Activated naive CD8-positive, alpha-beta T cell treated with anti-CD3 and anti-CD28 coated beads, Interleukin-2, amount 50 U/mL, for 16 hours (primary cell): Measurements from ENCODE around the gene NCBP2L.
"Not testable (repeated sequence)": the region's sequence is repeated elsewhere in the genome, so short reads cannot be mapped to it uniquely, and the experiment has no call there.

Experiments used
- DNase-seq: peaks from one replicate; pipeline ENCODE4 v3.0.0-alpha.2; 2020; ENCODE audit warnings: low read depth, low spot score

Gene NCBP2L

DNA sequence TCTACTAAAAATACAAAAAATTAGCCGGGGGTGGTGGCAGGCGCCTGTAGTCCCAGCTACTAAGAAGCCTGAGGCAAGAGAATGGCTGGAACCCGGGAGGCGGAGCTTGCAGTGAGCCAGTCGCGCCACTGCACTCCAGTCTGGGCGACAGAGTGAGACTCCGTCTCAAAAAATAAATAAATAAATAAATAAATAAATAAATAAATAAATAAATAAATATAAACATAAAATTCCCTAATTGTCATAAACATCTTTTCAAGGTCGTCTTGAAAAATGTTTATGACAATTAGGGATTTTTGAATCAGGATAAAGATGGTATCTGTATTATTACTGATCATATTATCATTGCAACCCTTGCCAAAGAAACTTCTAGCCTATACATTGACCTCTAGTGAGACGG is 32.5 kb downstream of the NCBP2L start:
- DNase-seq = not testable (repeated sequence)

DNA sequence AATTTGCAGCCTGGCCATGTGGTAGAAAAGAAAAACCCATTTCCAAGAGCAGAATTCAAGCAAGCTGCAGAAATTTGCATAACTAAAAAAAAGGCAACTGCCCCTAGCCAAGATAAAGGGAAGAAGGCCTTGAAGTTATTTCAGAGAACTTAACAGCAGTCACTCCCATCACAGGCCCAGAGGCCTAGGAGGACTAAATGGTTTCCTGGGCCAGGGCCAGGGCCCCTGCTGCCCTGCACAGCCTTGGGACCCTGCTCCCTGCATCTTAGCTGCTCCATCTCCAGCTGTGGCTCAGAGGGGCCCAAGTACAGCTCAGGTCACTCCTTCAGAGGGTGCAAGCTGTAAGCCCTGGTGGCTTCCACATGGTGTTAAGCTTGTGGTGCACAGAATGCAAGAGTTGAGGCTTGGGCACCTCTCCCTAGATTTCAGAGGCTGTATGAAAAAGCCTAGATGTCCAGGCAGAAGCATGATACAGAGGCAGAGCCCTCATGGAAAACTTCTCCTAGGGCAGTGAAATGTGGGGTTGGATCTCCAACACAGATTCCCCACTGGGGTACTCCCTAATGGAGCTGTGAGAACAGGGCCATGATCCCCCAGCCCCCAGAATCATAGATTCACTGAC is 41.5 kb downstream of the NCBP2L start:
- DNase-seq = no peak

DNA sequence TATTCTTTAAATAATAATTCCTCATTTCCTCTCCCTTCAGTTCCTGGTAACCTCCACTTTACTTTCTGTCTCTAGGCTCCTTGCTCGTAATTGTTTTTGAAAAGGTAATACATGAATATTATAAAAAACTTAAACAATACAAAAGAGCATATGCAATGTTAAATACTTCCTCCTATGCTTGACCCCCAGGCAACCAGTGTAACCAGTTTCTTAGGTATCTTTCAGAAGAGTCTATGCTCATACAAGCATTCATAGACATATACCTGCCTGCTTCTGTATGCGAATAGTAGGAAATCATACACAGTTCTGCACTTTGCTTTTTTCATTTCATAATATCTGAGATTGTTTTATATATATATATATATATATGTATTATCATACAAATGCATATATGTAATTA is 45.5 kb downstream of the NCBP2L start:
- no peak for DNase-seq

DNA sequence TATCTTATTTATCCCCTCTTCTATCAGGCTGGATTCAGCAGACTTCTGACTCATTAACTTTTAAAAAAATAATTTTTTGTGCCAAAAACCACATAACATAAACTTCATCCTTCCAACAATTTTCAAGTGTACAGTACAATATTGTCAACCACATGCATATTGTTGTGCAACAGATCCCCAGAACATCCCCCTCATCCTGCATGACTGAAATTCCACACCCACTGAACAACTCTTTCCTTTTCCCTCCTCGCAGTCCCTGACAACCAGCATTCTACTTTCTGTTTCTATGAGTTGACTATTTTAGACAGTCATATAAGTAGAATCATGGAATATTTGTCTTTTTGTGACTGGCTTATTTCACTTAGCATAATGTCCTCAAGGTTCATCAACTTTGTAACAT is 45.9 kb downstream of the NCBP2L start:
- DNase-seq = no peak

DNA sequence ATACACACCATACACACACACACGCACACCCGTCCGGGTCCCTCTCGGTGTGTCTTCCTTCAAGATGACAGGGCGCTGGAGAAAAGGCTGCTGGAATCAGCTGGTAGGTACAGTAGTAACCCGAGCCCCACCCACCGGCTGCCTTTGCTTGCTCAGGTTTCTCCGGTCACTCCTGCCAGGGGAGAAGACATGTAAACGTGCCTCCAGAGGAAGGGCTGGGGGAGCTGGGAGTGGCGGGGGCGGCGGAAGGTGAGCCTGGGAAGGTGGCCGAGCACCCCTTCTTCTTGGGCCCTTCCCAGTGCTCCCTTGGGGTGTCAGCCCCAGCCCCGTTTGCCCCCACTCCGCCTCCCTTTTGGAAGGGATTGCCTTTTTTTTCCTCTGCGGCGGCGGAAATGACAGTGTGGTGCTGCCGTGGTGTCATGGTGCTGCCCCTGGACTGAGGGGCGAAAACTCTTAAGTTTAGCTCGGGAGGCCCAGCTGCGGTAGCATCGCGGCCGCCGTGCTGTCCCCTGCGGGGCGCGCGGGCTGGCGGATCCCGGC is 48.2 kb downstream of the NCBP2L start, which contains the start of gene MID2:
Gene MID2 (plus strand): TSS at position 169 of the 540 bp plus-strand sequence. CDS start 561 bp downstream, outside the sequence.
- no peak for DNase-seq

DNA sequence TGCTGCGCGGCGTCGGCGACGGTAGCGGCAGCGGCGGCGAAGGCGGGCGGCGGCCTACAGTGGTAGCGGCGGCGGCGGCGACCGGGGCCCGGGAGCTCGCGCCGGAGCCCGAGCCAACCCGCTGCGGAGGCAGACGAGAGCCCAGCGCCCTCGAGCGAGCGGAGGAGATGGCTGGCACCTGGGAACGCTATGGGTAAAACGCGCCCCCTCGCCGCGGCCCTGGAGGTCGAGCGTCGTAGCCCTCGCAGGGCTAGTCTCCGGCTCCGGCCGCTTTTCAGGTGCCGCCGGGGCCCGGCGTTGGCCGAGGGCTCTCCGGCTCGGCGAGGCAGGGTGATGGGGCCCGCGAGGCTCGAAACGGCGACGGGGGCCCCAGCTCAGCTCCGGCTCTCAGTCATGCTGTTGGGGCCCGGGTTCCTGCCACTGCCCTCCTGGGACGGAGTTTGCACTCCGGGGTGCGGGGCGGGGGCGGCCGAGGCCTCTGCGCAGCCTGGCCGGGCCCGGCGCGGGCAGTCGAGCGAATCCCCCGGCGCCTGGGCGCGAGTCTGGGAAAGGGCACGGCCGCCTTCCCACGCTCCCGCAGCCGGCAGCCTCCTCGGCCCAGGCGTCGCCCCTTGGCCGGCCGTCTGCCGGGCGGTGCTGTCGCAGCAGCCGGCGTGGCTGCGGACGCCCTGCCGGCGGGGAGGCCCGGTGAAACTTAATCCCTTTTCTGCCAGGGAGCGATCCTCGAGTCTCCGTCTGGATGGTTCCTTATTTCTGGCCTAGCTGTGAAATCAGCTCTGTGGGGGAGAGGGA is 48.9 kb downstream of the NCBP2L start:
- no peak for DNase-seq

DNA sequence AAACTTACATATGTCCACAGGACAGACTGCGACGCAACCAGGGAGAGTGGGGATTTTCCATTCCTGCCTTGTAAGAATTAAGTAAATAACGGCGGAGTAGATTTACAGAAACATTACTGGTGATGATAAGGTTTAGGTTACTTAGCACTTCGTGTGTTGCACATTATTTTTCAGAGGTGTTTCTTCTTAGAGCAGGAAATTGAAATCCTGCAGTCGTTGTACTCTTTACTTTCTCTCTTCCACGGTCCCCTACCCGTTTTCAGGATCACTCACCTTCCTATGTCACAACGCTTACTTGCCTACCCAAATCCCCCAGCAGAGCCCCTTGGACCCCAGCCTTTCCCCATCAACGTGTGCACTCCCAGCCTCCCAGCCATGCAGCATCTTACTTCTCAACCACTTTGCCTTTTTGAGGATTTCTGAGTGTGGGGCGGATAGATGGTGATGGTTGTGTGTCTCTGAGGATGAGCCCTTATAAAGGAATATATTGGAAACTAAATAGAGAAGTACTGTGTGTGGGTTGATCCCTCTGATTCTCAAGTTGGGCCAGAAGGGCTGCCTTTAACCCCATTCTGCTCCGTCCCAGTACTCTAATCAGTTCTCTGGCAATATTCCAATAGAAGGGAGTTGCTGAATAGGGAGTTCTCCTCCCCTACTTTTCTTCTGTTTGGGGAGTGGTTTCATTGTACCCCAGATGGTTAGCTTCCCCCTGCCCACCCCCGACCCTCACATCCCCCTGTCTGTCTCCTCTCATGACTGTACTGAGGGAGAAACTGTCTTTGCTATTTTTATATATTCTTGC is 49.7 kb downstream of the NCBP2L start:
- DNase-seq = no peak

DNA sequence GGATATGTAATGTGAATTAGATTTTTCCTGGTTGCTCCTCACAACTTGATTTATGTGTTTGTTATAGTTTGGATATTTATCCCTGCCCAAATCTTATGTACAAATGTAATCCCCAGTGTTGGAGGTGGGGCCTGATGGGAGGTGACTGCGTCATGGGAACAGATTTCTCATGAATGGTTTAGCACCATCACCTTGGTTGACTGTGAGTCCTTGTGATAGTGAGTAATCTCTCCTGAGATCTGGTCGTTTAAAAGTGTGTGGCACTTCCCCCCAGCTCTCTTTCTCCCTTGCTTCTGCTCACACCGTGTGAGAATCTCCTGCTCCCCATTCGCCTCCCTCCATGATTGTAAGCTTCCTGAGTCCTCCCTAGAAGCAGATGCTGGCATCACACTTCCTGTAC is 50.3 kb downstream of the NCBP2L start:
- no peak for DNase-seq

DNA sequence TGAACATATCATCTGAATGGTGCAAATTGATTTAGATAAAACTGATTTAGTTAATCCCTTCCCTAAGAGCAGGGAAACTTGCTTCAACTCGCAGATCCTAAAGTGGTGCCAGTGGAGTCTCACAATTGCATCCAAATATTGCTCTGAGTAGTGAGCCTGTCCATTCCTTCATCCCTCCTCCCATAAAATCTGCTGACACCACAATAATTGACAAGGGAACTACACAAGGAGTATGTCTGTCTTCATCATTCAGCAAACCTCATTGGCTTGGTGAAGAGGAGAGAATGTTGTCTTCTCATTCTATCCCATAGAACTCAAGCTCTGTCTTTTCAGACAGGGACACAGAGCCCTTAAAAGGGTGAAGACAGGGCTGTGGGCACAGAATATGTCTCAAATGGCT is 52.3 kb downstream of the NCBP2L start:
- DNase-seq = no peak

DNA sequence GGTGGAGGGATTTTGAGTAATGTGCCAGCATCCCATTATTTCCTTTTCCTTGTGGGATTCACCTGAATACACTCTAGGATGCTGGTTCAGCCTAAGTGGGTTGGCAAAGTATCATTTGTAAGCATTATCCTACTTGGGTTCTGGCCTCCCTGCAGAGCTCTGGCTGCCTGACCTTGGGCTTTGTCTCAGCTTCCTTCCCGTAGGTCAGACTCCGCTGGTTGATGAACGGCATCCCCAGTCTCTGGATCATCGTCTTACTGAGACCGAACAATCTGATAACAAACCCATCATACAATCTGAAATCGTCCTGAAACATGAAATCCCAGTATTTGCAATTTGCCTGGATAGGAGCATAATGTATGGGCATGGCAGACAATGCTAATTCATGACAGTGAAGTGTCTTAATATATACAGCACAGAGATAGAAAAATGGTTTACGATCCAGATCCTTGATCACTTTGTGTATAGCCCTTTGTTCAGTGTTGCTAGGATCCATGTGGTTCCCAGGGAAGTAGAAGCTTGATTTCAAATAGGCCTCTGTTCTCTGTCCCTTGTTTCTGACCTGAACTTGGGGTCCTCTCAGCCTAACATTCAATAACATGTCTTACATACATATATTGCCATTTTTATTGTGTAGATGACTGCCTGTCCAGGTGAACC is 53.7 kb downstream of the NCBP2L start:
- no peak for DNase-seq

DNA sequence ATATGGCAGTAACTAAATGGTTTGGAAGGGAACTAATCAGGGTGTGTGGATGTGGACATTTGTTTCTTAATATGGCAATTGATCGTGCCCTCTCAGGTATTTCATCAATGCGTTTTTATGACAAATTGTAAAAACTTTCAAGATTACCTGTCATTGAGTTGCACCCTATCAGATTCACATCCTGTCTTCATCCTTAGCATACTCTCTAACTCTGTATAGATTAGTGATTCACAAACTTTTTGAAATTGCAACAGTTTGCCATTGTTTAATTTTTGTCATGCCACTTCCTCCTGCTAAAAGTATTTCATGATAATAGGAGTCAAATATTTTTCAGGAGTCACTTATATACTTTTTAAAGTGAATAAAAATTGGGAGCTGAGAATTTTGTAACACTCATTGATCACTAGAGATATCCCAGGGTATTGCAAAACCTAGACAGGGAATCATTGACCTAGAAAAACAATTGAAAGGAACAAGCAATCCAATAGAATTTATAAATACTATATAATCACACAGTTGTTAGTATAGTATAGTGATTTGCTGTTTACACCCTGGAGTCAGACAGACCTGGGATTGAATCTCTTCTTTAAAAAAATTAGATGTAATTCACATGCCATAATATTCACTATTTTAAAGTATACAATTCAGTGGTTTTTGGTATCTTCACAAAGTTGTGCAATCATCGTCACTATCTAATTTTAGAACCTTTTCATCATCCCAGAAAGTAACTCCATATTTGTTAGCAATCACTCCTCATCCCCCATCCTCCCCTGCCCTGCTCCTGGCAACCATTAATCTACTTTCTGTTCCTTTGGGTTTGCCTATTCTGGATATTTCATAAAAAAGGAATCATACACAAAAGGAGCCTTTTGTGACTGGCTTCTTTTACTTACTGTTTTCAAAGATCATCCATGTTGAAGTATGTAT is 57.0 kb downstream of the NCBP2L start:
- no peak for DNase-seq

DNA sequence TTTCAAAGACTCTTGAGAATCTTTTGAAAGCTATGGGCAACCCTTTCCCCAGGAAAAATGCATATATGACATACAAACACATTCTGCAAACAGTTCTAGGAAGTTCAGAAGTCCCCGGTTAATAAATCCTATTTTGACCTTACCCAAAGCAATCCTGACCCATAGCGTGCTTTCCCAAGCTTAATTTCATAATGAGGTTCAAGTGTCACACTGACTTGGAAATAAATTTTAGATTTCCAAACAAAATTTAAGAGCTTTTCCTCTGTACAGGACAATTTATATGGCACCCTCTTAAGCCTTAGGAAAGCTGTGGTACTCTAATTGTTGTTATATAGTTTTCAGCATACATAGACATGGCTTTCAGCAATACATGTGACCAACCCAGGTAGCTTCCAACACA is 59.4 kb downstream of the NCBP2L start:
- no peak for DNase-seq

DNA sequence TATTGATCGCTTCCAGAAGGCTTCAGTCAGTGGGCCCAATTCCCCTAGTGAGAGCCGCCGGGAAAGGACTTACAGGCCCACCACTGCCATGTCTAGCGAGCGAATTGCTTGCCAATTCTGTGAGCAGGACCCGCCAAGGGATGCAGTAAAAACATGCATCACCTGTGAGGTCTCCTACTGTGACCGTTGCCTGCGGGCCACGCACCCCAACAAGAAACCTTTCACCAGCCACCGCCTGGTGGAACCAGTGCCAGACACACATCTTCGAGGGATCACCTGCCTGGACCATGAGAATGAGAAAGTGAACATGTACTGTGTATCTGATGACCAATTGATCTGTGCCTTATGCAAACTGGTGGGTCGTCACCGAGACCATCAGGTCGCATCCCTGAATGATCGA is 63.4 kb downstream of the NCBP2L start:
- no peak for DNase-seq

DNA sequence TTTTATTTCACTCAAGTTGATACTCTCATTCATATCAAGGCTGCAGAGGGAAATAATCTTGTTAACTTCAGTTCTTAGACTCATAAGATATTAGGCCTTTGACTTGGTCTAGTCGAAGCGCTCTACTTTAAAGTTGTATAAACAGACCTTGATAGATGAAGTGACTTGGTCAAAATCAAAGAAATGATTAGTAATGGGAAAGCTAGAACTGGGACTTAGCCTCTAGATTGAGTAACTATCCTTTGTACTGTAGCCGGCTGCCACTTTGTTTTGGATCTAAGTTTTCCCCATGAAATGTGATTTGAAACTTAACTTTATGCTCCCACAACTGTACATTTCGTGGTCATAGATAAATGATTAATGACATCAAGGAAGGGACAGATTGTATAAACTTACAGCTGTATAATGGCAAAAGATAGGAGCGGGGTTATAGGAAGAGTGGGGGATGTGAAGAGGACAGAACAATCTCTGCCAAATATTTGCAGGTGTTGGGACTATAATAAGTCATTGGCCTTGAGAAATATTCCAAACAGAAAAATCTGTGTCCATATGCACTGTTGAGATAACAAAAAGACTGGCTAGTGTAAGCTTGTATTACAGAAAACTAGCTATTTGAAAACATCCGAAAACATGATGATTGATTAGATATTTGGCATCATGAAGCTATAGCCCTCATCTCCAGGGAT is 65.3 kb downstream of the NCBP2L start:
- DNase-seq = no peak
